ENCODE data around the gene SHMT2.

- TF ChIP-seq CTCF (IDR thresholded peaks at IDR 0.05) (no peak), SIN3A (IDR thresholded peaks at IDR 0.05; ENCODE audit: borderline replicate concordance, insufficient read depth, low read depth, low read length) (no peak), REST (IDR thresholded peaks at IDR 0.05; ENCODE audit: insufficient read depth in 1 of 2, low read depth in 2 of 2, low read length in 1 of 2) (no peak), TCF7L2 (IDR thresholded peaks at IDR 0.05; ENCODE audit: low read depth, low read length) (no peak), POLR2AphosphoS5 (IDR thresholded peaks at IDR 0.05; ENCODE audit: low read depth, low read length) (no peak)
Measured at GRCh38 chr12:57224278-57224972, 5.1 kb upstream of the SHMT2 start.

Measured in Panc1 (cell line).